Measurements from ENCODE around the gene HOXC6.

DNA sequence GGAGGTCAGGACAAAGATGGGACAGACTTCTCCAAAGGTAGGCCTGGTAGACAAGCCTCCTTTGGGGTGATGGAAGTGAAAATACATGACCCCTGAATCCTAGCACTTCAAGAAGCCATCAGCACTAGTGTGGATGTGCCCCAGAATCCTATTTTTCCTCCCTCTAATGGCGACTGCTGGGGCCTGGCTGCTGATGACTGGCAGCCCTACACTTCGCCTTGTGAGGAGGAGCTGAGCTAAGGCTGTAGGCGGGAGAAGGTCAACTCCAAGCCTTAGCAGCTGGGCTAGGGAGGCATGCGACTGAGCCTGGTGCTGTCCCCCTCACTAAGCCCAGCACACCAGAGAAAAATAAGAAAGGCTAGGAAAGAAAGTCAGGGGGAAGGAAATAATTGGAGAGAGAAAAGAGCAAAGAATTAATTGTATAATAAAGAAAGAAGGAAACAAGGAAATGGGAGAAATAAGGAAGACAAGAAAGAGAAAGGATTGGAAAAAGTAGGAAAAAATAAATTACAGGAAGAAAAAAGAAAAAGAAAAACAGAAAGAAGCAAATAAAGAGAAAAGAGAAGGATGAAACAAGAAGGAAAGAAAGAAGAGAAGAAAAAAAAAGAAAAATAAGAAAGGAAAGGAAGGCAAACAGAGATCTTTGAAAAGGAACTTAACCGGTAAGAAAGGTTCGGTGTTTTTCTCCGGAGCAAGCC lies 48.0 kb upstream of the HOXC6 start:
- TF ChIP-seq, protein P1, sequence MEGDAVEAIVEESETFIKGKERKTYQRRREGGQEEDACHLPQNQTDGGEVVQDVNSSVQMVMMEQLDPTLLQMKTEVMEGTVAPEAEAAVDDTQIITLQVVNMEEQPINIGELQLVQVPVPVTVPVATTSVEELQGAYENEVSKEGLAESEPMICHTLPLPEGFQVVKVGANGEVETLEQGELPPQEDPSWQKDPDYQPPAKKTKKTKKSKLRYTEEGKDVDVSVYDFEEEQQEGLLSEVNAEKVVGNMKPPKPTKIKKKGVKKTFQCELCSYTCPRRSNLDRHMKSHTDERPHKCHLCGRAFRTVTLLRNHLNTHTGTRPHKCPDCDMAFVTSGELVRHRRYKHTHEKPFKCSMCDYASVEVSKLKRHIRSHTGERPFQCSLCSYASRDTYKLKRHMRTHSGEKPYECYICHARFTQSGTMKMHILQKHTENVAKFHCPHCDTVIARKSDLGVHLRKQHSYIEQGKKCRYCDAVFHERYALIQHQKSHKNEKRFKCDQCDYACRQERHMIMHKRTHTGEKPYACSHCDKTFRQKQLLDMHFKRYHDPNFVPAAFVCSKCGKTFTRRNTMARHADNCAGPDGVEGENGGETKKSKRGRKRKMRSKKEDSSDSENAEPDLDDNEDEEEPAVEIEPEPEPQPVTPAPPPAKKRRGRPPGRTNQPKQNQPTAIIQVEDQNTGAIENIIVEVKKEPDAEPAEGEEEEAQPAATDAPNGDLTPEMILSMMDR (IDR thresholded peaks at IDR 0.05), result no peak
- TF ChIP-seq EZH2phosphoT487 (IDR thresholded peaks at IDR 0.05), result peak; percentile 79
